MM.1S (cell line): ENCODE data around the gene MAN2A2.

ENCODE experiments used
- EZH2 ChIP-seq: fragments of 300-600 bp; sonication (generic); optimal IDR thresholded peaks from 2 replicates; pipeline ENCODE3; 2017; ENCODE audit warnings: low read depth, mild to moderate bottlenecking, antibody characterized with exemption, low read length, mixed read lengths
- EZH2phosphoT487 ChIP-seq: fragments of 300-600 bp; sonication (generic); IDR thresholded peaks from 2 replicates; pipeline ENCODE4 v1.6.1; 2018; ENCODE audit warnings: antibody characterized with exemption, low read length
- TF ChIP-seq, protein P1 (sequence below): fragments of 300-600 bp; sonication (generic); IDR thresholded peaks from 2 replicates; pipeline ENCODE4 v1.5.1; 2016; ENCODE audit warnings: antibody characterized with exemption, low read length, mixed read lengths

DNA sequence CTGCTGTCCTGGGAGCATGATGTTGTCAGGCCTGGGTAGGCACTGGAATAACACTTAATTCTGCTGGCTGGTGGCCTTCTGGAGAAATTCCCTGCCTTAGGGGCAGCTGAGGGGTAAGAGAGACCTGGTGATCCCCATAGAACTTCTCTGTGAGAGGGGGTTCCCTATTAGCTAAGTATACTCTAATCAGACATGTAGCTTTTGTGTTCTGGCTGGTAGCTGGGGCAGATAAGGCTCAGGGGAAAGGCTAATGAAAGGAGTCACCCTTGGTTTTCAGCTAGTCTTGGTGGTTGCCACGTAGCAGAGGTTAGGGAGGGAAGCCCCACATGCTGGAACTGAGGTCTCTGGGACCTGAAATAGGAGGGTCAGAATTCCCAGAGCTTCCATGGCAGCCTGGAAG, 30.2 kb downstream of the MAN2A2 start:
- TF ChIP-seq, protein P1, sequence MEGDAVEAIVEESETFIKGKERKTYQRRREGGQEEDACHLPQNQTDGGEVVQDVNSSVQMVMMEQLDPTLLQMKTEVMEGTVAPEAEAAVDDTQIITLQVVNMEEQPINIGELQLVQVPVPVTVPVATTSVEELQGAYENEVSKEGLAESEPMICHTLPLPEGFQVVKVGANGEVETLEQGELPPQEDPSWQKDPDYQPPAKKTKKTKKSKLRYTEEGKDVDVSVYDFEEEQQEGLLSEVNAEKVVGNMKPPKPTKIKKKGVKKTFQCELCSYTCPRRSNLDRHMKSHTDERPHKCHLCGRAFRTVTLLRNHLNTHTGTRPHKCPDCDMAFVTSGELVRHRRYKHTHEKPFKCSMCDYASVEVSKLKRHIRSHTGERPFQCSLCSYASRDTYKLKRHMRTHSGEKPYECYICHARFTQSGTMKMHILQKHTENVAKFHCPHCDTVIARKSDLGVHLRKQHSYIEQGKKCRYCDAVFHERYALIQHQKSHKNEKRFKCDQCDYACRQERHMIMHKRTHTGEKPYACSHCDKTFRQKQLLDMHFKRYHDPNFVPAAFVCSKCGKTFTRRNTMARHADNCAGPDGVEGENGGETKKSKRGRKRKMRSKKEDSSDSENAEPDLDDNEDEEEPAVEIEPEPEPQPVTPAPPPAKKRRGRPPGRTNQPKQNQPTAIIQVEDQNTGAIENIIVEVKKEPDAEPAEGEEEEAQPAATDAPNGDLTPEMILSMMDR: no peak
- no peak for TF ChIP-seq EZH2phosphoT487
- no peak for TF ChIP-seq EZH2
